Retina (tissue), 1 donor: ENCODE results near the gene MCMBP.
A peak's percentile ranks its signal among the peaks of the same experiment; 100 is the strongest.
"Not testable (repeated sequence)": the region's sequence is repeated elsewhere in the genome, so short reads cannot be mapped to it uniquely, and the experiment has no call there.

Experiments
- DNase-seq: peaks from one replicate; pipeline ENCODE4 v3.0.0-alpha.2; 2016

MCMBP gene

GRCh38 chr10:119827430-119827829 is 45.2 kb downstream of the MCMBP start:
- DNase-seq, result no peak

DNA sequence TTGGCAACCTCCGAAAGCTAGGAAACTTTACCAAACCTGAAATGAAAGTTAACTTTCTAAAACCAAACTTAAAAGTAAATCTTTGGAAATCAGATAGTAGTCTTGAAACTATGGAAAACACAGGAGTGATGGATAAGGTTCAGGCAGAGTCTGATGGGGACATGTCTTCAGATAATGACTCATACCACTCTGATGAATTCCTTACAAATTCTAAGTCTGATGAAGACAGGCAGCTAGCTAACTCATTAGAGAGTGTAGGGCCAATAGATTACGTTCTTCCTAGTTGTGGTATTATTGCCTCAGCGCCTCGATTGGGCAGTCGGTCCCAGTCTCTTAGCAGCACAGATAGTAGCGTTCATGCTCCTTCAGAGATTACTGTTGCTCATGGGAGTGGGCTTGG is 45.9 kb downstream of the MCMBP start:
- DNase-seq, result no peak

DNA sequence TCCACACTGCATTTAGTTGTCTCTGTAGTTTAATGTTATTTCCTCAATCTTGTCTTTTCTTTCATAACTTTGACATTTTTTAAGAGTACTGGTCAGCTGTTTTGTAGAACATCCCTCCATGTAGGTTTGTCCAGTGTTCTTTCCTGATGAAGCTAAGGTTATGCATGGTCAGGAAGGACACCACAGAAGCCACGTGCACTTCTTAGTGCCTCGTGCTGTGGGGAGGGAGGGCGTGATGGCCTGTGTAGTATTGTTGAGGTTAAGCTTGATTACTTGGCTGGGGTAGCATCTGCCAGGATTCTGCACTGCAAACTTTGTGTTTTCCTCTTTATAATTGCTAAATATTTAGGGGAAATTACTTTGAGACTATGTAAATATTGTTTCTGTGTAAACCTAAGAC is 48.3 kb downstream of the MCMBP start:
- no peak for DNase-seq

GRCh38 chr10:119821182-119821581 is 51.5 kb downstream of the MCMBP start:
- DNase-seq, result no peak

DNA sequence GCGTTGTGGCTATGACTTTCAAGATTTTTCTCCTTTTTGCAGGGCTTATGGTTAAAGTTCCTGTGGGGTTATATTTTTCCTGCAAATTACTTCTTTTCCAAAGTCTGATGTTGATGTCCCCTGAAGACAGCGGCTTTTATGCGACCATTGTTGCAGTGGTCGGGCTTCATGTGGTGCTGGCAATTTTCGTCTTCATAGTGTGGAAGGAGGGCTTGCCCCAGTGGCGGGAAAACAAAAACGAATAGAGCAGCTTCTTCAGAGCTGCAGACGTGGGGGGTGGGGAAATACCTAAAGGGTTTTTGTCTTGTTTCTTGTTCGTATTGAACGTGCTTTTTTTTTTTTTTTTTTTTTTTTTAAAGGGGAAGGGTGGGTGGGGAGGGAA is 53.8 kb downstream of the MCMBP start:
- no peak for DNase-seq

GRCh38 chr10:119817991-119818888 is 54.4 kb downstream of the MCMBP start:
- DNase-seq, result peak; percentile 93

DNA sequence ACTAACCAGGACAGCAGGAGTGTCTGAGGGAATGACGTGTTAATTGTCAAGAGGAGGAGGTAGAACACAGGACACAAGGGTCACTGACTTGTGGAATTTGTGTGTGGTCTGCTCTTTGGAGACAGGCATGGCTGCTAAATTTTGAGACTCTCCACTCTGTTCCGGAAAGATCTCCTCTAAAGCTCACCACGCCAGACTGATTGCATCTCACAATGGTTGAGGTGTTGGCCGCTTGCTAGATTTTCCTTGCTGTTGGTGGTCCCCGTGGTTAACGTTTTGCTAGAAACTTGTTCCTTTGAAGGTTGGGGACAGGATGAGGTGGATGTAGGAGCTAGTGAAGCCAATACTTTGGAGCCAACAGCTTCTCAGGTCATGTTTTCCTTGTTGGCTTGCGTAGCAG is 57.0 kb downstream of the MCMBP start:
- no peak for DNase-seq

DNA sequence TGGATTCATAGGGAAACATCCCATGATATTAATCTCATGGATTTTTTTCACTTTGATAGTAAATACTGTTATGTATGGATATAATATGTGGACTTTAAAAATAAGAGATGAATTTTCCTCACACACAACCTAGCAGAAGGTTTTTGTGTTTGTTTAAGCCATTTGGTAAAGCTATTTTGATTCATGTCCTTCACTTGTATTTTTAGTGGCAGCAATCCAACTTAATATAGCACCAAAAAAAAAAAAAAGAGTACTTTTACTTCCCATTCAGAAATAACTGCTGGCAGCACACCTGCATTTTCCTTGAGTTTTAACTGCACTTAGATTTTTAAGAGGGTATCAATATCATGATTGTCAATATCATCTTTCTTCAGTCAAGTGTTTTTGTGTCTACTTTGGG is 60.0 kb downstream of the MCMBP start:
- no peak for DNase-seq

DNA sequence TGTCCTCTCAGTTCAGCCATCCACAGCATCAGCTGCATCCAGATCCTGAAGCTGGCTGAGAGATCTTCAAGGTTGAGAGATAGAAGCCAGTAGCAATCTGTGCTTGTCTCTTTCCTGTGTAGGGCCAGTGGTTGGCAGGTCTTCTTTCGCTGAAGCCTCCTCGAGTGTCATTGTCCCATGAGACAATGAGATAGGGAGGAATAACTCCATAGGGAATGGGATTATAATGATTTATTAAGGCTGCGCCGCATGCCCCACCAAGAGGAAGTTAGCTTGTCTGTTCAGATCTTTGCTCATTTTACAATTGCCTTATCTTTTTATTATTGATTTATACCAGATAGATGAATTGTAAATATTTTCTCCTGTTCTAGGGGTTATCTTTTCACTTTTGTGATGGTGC is 61.5 kb downstream of the MCMBP start:
- DNase-seq, result no peak

- no peak for DNase-seq
Measured at GRCh38 chr10:119807960-119808697, 64.5 kb downstream of the MCMBP start.

DNA sequence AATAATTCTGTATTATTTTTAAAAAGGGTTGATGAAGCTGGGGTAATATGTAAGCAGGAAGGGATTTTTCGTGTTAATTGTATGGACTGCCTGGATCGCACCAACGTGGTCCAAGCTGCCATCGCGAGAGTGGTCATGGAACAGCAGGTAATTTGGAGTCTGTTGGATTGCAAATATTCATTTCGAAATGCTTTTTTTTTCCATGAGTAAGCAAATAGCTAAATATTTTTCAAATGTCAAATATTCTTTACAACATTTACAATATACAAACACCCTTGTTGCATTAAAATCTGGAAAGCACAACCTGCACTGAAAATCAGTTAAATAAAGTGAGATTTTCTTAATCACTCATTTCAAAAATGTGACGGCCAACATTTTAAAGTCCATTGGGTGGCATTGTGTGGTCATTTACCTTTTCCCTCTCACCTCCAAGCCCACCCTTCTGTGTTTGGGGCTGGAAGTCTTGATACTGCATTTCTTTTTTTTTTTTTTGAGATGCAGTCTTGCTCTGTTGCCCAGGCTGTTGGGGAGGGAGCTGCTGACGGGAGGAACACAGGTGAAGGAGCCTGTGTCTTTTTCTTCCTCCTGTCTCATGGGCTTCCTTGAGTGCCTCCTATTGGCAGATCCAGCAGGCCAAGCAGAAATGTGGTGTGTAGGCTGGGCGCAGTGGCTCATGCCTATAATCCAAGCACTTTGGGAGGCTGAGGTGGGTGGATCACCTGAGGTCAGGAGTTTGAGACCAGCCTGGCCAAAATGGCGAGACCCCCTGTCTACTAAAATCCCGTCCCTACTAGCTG is 66.1 kb downstream of the MCMBP start:
- no peak for DNase-seq

DNA sequence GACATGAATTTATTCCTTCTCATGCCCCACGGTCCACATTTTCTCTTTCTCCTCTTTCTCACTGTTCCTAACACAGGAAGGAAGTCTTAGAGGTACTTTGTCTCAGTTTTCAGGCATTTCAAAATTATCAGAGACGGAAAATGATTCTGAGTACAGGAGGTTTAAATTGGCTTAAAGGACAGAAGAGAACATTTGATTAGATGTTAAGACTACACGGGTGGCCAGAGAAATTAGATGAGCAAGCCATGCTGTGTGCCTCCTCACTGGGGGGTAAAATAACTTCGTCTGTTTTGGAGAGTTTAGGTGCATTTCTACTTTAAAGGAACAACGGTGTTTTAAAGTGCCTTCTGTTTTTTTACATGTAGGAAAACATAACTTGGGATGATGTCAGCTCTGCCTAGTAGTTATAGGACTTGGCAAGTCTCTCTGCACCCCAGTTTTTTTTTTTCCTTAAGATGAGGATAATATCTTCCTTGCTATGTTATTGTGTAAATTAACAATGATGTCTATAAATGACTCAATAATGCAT is 66.9 kb downstream of the MCMBP start:
- DNase-seq, result no peak

- no peak for DNase-seq
Measured at GRCh38 chr10:119803264-119803663, 69.4 kb downstream of the MCMBP start.

GRCh38 chr10:119801998-119802538 is 70.6 kb downstream of the MCMBP start:
- no peak for DNase-seq

GRCh38 chr10:119801176-119801575 is 71.5 kb downstream of the MCMBP start:
- no peak for DNase-seq

DNA sequence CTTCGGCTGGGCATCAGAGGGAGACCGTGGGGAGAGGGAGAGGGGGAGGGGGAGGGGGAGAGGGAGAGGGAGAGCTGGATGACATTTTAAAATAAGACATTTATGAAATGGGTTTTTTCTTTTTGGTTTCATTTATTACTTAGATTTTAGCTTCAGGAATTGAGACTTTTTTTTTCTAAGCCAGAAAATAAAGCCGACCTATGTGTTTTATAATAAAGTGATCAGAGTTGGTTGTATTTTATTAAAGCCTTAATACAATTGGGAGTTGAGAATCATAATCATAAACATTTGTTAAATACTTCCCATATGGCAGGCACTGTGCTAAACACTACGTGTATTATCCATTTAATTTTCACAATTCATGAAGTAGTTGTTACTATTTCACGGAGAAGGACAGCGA is 76.6 kb downstream of the MCMBP start:
- no peak for DNase-seq

DNA sequence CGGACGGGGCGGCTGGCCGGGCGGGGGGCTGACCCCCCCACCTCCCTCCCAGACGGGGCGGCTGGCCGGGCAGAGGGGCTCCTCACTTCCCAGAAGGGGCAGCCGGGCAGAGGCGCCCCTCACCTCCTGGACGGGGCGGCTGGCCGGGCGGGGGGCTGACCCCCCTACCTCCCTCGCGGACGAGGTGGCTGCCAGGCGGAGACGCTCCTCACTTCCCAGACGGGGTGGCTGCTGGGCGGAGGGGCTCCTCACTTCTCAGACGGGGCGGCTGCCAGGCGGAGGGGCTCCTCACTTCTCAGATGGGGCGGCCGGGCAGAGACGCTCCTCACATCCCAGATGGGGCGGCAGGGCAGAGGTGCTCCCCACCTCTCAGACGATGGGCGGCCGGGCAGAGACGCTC is 77.5 kb downstream of the MCMBP start:
- not testable (repeated sequence) for DNase-seq

GRCh38 chr10:119786117-119786769 is 86.4 kb downstream of the MCMBP start:
- no peak for DNase-seq

GRCh38 chr10:119784340-119785067 is 88.1 kb downstream of the MCMBP start:
- DNase-seq, result peak; percentile 6

DNA sequence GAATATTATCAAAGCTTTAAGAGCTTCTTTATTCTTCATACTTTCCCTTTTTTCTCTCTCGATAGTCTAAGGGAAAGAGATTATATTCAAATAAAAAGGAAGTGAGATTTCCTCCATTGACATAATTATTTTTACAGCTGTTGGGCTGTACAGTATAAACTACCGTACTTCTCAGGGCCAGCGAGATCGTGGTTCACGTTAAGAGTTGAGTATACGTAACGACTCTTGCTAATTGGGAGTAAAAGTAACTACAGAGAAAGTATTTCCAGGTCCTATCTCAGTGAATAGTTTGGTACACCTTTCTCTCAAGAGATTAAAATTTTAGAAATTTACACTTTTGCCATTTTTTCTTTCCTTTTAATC is 89.0 kb downstream of the MCMBP start:
- DNase-seq, result no peak

GRCh38 chr10:119782981-119783664 is 89.5 kb downstream of the MCMBP start:
- no peak for DNase-seq
